Kidney capillary endothelial cell (primary cell): ENCODE data around the gene NLGN1.

Source experiments
- DNase-seq: peaks from one replicate; pipeline ENCODE4 v3.0.0-alpha.2; 2018; ENCODE audit warnings: low spot score

Gene NLGN1

GRCh38 chr3:173913397-173913796 lies 515.9 kb downstream of the NLGN1 start:
- no peak for DNase-seq

GRCh38 chr3:173913974-173914421 lies 516.5 kb downstream of the NLGN1 start:
- no peak for DNase-seq

GRCh38 chr3:173916799-173917198 lies 519.3 kb downstream of the NLGN1 start:
- no peak for DNase-seq

- peak; percentile 9 for DNase-seq
Measured at GRCh38 chr3:173920386-173920785, 522.8 kb downstream of the NLGN1 start.

GRCh38 chr3:173921732-173922131 lies 524.2 kb downstream of the NLGN1 start:
- DNase-seq = no peak

GRCh38 chr3:173923204-173923603 lies 525.7 kb downstream of the NLGN1 start:
- DNase-seq = no peak

GRCh38 chr3:173930251-173930650 lies 532.7 kb downstream of the NLGN1 start:
- no peak for DNase-seq

- DNase-seq = peak; percentile 30
Measured at GRCh38 chr3:173932624-173933023, 535.1 kb downstream of the NLGN1 start.

GRCh38 chr3:173933113-173933512 lies 535.6 kb downstream of the NLGN1 start:
- no peak for DNase-seq

- no peak for DNase-seq
Measured at GRCh38 chr3:173936316-173936715, 538.8 kb downstream of the NLGN1 start.

GRCh38 chr3:173938159-173938558 lies 540.6 kb downstream of the NLGN1 start:
- DNase-seq = no peak

- DNase-seq = no peak
Measured at GRCh38 chr3:173938616-173939015, 541.1 kb downstream of the NLGN1 start.

- DNase-seq = no peak
Measured at GRCh38 chr3:173939331-173939730, 541.8 kb downstream of the NLGN1 start.

GRCh38 chr3:173943264-173943663 lies 545.7 kb downstream of the NLGN1 start:
- no peak for DNase-seq

- no peak for DNase-seq
Measured at GRCh38 chr3:173945170-173945569, 547.6 kb downstream of the NLGN1 start.

GRCh38 chr3:173945806-173946205 lies 548.3 kb downstream of the NLGN1 start:
- no peak for DNase-seq

GRCh38 chr3:173954647-173955046 lies 557.1 kb downstream of the NLGN1 start:
- DNase-seq = no peak

GRCh38 chr3:173957646-173958045 lies 560.1 kb downstream of the NLGN1 start:
- DNase-seq = no peak

- DNase-seq = no peak
Measured at GRCh38 chr3:173958805-173959204, 561.3 kb downstream of the NLGN1 start.

- DNase-seq = no peak
Measured at GRCh38 chr3:173970281-173970680, 572.7 kb downstream of the NLGN1 start.

GRCh38 chr3:173976281-173976680 lies 578.7 kb downstream of the NLGN1 start:
- no peak for DNase-seq

GRCh38 chr3:173977747-173978146 lies 580.2 kb downstream of the NLGN1 start:
- DNase-seq = no peak

GRCh38 chr3:173983343-173983742 lies 585.8 kb downstream of the NLGN1 start:
- DNase-seq = no peak

GRCh38 chr3:173986861-173987410 lies 589.4 kb downstream of the NLGN1 start:
- DNase-seq = no peak

- DNase-seq = no peak
Measured at GRCh38 chr3:173988909-173989308, 591.4 kb downstream of the NLGN1 start.
